GM18505 (cell line): ENCODE measurements around the gene KREMEN2.
A peak's percentile ranks its signal among the peaks of the same experiment; 100 is the strongest.

ENCODE experiments used
- ATAC-seq: cut with Tn5 transposase; IDR thresholded peaks from one replicate; pipeline ENCODE4 v1.9.1; 2021; ENCODE audit not compliant: unreplicated experiment
- POLR2A ChIP-seq: IDR thresholded peaks from 4 replicates; pipeline ENCODE4 v1.6.1; 2011; ENCODE audit warnings: borderline replicate concordance; ENCODE audit not compliant: insufficient read depth, insufficient read length; ENCODE audit errors: extremely low read depth

The KREMEN2 gene

GRCh38 chr16:2962334-2963073, 1.6 kb upstream of the KREMEN2 start:
- no peak for ATAC-seq

GRCh38 chr16:2963074-2963722, 877 bp upstream of the KREMEN2 start:
- no peak for ATAC-seq
- no peak for TF ChIP-seq POLR2A

More at GRCh38 chr16:2962334-2963073, 1.6 kb upstream of the KREMEN2 start:
- no peak for TF ChIP-seq POLR2A

DNA sequence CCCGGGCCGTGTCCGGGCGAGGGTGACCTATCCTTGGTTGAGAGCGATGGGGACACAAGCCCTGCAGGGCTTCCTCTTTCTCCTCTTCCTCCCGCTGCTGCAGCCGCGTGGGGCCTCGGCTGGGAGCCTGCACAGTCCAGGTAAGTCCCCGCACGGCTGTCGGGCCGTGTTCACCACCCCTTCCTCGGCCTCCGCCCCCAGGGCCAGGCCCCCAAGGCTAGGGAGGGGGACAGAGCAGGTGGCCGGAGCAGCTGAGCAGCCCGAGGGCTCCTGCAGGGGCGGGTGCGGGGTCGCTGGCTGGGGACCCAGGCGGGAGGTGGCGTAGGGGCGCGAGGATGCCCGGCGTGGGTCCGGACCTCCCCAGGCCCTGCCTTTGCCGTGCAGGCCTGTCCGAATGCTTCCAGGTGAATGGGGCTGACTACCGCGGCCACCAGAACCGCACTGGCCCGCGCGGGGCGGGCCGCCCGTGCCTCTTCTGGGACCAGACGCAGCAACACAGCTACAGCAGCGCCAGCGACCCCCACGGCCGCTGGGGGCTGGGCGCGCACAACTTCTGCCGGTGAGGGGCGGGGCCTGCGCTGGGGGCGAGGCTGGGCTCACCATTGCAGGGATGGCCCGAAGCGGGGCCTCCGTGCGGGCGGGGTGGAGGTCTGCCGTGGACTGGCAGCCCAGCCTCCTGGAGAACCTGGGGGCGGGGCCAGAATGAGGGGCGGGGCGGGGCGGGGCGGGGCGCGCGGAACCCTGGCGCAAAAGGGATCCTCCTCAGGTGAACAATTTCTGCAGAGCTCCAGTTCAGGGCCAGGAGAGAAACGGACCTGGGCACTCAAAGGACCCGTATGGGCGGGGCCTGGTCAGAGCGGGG, 631 bp downstream of the KREMEN2 start:
- no peak for TF ChIP-seq POLR2A
- ATAC-seq: no peak

DNA sequence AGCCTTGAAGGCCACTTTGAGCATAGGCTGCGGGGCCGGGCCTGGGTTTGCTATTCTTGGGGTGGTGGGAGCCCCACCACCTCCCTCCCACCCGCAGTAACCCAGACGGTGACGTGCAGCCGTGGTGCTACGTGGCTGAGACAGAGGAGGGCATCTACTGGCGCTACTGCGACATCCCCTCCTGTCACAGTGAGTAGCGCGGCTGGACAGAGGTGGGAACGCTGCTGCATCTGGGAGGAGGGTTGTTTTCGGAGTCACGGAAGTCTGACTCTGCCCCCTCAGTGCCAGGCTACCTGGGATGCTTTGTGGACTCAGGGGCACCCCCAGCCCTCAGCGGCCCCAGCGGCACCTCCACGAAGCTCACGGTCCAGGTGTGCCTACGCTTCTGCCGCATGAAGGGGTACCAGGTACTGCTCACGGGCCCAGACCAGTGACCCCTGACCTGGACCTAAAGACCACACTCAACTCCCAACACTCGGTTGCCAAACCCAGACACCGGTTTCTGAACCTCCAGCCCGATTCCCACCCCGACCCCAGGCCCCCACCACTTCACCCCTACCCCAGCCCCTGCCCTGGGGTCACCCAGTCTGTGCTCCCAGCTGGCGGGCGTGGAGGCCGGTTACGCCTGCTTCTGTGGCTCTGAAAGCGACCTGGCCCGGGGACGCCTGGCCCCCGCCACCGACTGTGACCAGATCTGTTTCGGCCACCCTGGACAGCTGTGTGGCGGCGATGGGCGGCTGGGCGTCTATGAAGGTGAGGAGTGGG, 2.1 kb downstream of the KREMEN2 start:
- no peak for TF ChIP-seq POLR2A
- ATAC-seq: no peak

- no peak for TF ChIP-seq POLR2A
- no peak for ATAC-seq
These were observed 2.7 kb downstream of the KREMEN2 start for GRCh38 chr16:2966808-2967191.

DNA sequence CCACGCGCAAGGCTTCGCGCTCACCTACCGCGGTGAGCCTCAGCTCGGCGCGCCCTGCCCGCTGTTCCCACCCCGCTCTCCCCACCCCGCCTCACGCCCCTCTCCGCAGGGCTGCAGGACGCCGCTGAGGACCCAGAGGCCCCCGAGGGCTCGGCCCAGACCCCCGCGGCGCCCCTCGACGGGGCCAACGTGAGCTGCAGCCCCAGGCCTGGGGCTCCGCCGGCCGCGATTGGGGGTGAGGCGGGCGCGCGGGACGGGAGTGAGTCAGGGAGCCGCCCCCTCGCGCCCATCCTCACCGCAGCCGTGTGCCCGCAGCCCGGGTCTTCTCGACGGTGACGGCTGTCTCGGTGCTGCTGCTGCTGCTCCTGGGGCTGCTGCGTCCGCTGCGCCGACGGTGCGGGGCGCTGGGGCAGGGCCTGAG, 3.1 kb downstream of the KREMEN2 start:
- TF ChIP-seq POLR2A: no peak
- ATAC-seq: no peak

DNA sequence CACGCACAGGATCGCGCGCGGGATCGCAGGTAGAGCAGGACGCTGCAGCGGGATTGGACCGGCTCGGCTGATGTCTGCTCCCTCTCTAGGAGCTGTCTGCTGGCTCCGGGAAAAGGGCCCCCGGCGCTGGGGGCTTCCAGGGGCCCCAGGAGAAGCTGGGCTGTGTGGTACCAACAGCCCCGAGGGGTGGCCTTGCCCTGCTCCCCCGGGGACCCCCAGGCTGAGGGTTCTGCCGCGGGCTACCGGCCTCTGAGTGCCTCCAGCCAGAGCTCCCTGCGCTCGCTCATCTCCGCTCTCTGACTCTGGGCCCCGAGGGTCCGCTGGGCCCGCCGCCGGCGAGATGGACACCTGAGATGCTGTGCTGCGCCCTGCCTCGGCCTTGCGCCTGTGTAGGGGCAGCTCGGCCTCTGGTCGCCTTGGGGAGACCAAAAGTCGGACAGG, 3.7 kb downstream of the KREMEN2 start:
- ATAC-seq: no peak
- no peak for TF ChIP-seq POLR2A

- ATAC-seq: no peak
- TF ChIP-seq POLR2A: no peak
These were observed 4.3 kb downstream of the KREMEN2 start for GRCh38 chr16:2968368-2968737.

DNA sequence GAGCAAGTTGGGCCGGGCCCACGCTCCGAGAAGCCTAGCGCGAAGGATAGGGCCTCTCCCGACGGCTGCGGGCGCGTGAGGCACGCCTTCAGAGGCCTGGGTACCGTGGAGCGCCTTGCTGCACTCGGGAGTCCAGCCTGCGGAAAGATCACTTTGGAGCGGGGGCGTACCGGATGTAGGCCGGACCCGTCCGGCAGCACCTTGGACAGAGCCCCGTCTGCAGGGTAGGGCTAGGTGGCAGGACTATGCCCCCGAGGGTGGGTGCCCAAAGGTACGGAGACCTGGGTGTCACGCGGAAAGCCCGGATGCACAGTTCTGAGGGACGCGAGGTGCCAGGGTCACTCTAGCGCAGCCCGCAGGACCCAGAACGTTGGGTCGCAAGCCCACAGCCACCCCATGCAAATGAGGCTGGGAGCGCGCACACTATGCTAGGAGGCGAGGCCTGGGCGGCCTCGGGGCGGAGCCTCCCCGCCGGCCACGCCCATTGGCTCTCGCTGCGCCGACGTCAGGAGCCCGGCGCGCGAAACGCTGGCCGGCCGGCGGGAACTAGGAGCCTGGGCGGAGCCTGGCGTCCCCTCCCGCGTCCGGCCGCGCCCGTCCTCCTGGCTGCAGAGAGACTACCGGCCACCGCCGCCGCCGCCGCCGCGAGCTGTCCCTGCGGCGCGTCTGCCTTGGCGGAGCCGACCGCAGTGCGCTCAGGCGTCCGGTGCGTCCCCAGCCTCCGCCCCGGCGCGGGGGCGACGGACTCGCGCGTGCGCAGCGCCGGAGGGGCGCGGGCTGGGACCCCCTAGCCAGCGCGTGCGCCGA, 4.9 kb downstream of the KREMEN2 start, which contains the start of gene PAQR4:
TSS of gene PAQR4 (plus strand) at position 611 of the 807 bp plus-strand sequence. CDS start 327 bp downstream, outside the sequence.
- peak; percentile 69 for ATAC-seq
- TF ChIP-seq POLR2A: no peak

DNA sequence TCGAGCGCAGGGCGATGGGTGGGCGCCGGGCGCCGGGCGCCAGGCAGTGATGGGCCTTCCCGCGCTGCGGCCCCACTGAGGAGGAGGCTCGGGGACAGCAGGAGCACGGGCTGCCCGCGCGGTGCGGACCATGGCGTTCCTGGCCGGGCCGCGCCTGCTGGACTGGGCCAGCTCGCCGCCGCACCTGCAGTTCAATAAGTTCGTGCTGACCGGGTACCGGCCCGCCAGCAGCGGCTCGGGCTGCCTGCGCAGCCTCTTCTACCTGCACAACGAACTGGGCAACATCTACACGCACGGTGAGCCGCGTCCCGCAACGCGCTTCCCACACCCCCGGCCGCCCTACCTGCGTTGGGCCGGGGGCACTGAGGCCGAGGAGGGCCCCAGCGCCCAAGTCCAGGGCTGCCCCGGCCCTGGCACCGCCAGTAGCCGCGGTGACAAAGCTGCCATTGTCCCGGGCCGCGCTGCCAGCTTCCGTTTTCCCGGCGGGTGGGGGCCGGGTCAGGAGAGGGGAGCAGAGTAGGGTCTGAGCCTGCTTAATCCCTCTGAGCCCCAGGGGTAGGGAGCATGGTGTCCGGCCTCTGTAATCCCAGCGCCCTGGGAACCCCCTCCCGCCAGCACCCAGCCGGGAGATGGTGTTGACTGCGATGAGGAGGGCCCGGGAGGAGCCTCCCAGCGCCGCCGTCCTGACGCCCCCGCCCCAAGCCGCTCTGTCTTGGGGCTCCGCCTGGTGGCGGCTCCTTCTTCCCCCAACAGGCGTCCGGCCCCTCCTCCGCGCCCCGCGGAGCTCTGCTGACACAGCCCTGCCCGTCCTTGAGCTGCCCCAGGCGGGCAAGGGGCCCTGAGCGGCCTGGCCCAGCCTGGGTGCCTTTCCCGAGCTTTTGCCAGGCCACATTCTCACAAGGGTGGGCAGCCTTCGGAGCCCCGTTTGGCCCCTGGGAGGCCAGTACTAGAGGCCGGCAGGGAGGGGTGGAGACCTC, 5.8 kb downstream of the KREMEN2 start:
- peak; percentile 27 for ATAC-seq
- peak; percentile 57 for TF ChIP-seq POLR2A

GRCh38 chr16:2970563-2970962, 6.5 kb downstream of the KREMEN2 start:
- TF ChIP-seq POLR2A: no peak
- ATAC-seq: no peak
